IPS-20b (cell line): Measurements from ENCODE around the gene SMCHD1.
"Not testable (repeated sequence)": the region's sequence is repeated elsewhere in the genome, so short reads cannot be mapped to it uniquely, and the experiment has no call there.

Source experiments
- H3K27ac ChIP-seq: one replicate; pipeline ENCODE4 v1.5.1; 2013; ENCODE audit warnings: low read length
- H3K27me3 ChIP-seq: 2 replicates; pipeline ENCODE4 v1.6.1; 2013; ENCODE audit warnings: mild to moderate bottlenecking, low read length, inconsistent platforms; ENCODE audit not compliant: insufficient read depth
- H3K36me3 ChIP-seq: 2 replicates; pipeline ENCODE4 v1.6.1; 2013; ENCODE audit warnings: low read depth, mild to moderate bottlenecking, inconsistent platforms, low read length, moderate library complexity; ENCODE audit not compliant: insufficient read depth
- H3K4me1 ChIP-seq: 2 replicates; pipeline ENCODE4 v1.6.1; 2013; ENCODE audit warnings: mild to moderate bottlenecking, control low read depth, inconsistent platforms, low read length, moderate library complexity; ENCODE audit not compliant: insufficient read depth
- H3K4me3 ChIP-seq: 2 replicates; pipeline ENCODE4 v1.5.1; 2013; ENCODE audit warnings: mild to moderate bottlenecking, low read length, inconsistent platforms
- H3K9ac ChIP-seq: 2 replicates; pipeline ENCODE4 v1.6.1; 2013; ENCODE audit warnings: low read depth, mild to moderate bottlenecking, inconsistent platforms, low read length, moderate library complexity
- H3K9me3 ChIP-seq: 2 replicates; pipeline ENCODE4 v1.6.1; 2013; ENCODE audit warnings: mild to moderate bottlenecking, low read depth, low read length, inconsistent platforms; ENCODE audit not compliant: insufficient read depth

SMCHD1 gene

GRCh38 chr18:2729757-2730156, 74.2 kb downstream of the SMCHD1 start:
- no peaks in the 10 kb centered on the region for H3K4me1 ChIP-seq
- no peak overlapping the region for H3K27ac ChIP-seq
- H3K9ac ChIP-seq = no peak overlapping the region
- no peaks in the 10 kb centered on the region for H3K27me3 ChIP-seq
- H3K9me3 ChIP-seq = no peaks in the 10 kb centered on the region
- H3K36me3 ChIP-seq = peaks cover 93% of the 10 kb centered on the region
- H3K4me3 ChIP-seq = no peak overlapping the region

- no peaks in the 10 kb centered on the region for H3K9me3 ChIP-seq
- no peak overlapping the region for H3K9ac ChIP-seq
- H3K4me1 ChIP-seq = no peaks in the 10 kb centered on the region
- H3K4me3 ChIP-seq = no peak overlapping the region
- peaks cover 88% of the 10 kb centered on the region for H3K36me3 ChIP-seq
- H3K27ac ChIP-seq = no peak overlapping the region
- no peaks in the 10 kb centered on the region for H3K27me3 ChIP-seq
Observed at GRCh38 chr18:2736823-2737222, 81.3 kb downstream of the SMCHD1 start.

GRCh38 chr18:2740082-2740481, 84.6 kb downstream of the SMCHD1 start:
- not testable (repeated sequence) for H3K27me3 ChIP-seq, H3K4me1 ChIP-seq, H3K4me3 ChIP-seq, H3K27ac ChIP-seq, H3K9me3 ChIP-seq, H3K9ac ChIP-seq
- H3K36me3 ChIP-seq = peaks cover 87% of the 10 kb centered on the region

- Histone ChIP-seq H3K4me3 (no peak overlapping the region), H3K36me3 (peaks cover 89% of the 10 kb centered on the region), H3K9ac (no peak overlapping the region), H3K27me3 (no peaks in the 10 kb centered on the region), H3K9me3 (no peaks in the 10 kb centered on the region), H3K27ac (no peak overlapping the region), H3K4me1 (no peaks in the 10 kb centered on the region)
Observed at GRCh38 chr18:2746274-2746673, 90.7 kb downstream of the SMCHD1 start.

- Histone ChIP-seq H3K9me3 (no peaks in the 10 kb centered on the region), H3K27me3 (no peaks in the 10 kb centered on the region), H3K9ac (no peak overlapping the region), H3K4me1 (no peaks in the 10 kb centered on the region), H3K4me3 (no peak overlapping the region), H3K27ac (no peak overlapping the region), H3K36me3 (peaks cover 57% of the 10 kb centered on the region)
Observed at GRCh38 chr18:2758309-2758708, 102.8 kb downstream of the SMCHD1 start.

GRCh38 chr18:2774669-2775068, 119.1 kb downstream of the SMCHD1 start:
- no peak overlapping the region for H3K4me3 ChIP-seq
- H3K36me3 ChIP-seq = peaks cover 94% of the 10 kb centered on the region
- H3K27ac ChIP-seq = no peak overlapping the region
- no peaks in the 10 kb centered on the region for H3K9me3 ChIP-seq
- H3K4me1 ChIP-seq = peaks cover 6% of the 10 kb centered on the region
- no peak overlapping the region for H3K9ac ChIP-seq
- H3K27me3 ChIP-seq = no peaks in the 10 kb centered on the region

GRCh38 chr18:2776601-2777000, 121.1 kb downstream of the SMCHD1 start:
- no peaks in the 10 kb centered on the region for H3K9me3 ChIP-seq
- H3K9ac ChIP-seq = no peak overlapping the region
- H3K27me3 ChIP-seq = no peaks in the 10 kb centered on the region

GRCh38 chr18:2777241-2777640, 121.7 kb downstream of the SMCHD1 start:
- Histone ChIP-seq H3K36me3 (peaks cover 83% of the 10 kb centered on the region), H3K27me3 (no peaks in the 10 kb centered on the region)

More at GRCh38 chr18:2776601-2777000, 121.1 kb downstream of the SMCHD1 start:
- H3K36me3 ChIP-seq = peaks cover 86% of the 10 kb centered on the region
- H3K4me3 ChIP-seq = no peak overlapping the region
- no peaks in the 10 kb centered on the region for H3K4me1 ChIP-seq
- H3K27ac ChIP-seq = no peak overlapping the region

GRCh38 chr18:2780750-2781149, 125.2 kb downstream of the SMCHD1 start:
- no peak overlapping the region for H3K9ac ChIP-seq
- no peaks in the 10 kb centered on the region for H3K27me3 ChIP-seq
- H3K4me3 ChIP-seq = no peak overlapping the region
- no peaks in the 10 kb centered on the region for H3K4me1 ChIP-seq
- H3K36me3 ChIP-seq = peaks cover 71% of the 10 kb centered on the region
- no peak overlapping the region for H3K27ac ChIP-seq
- no peaks in the 10 kb centered on the region for H3K9me3 ChIP-seq

More at GRCh38 chr18:2777241-2777640, 121.7 kb downstream of the SMCHD1 start:
- Histone ChIP-seq H3K9ac (no peak overlapping the region), H3K4me3 (no peak overlapping the region), H3K27ac (no peak overlapping the region), H3K4me1 (no peaks in the 10 kb centered on the region), H3K9me3 (no peaks in the 10 kb centered on the region)

GRCh38 chr18:2787225-2787624, 131.7 kb downstream of the SMCHD1 start:
- Histone ChIP-seq H3K4me3 (no peak overlapping the region), H3K9me3 (no peaks in the 10 kb centered on the region), H3K27ac (no peak overlapping the region), H3K36me3 (peaks cover 57% of the 10 kb centered on the region), H3K27me3 (no peaks in the 10 kb centered on the region), H3K9ac (no peak overlapping the region), H3K4me1 (no peaks in the 10 kb centered on the region)

- no peak overlapping the region for H3K9ac ChIP-seq
- no peak overlapping the region for H3K27ac ChIP-seq
- H3K4me1 ChIP-seq = no peaks in the 10 kb centered on the region
- no peak overlapping the region for H3K4me3 ChIP-seq
- H3K27me3 ChIP-seq = no peaks in the 10 kb centered on the region
- peaks cover 56% of the 10 kb centered on the region for H3K36me3 ChIP-seq
- no peaks in the 10 kb centered on the region for H3K9me3 ChIP-seq
Observed at GRCh38 chr18:2792395-2792794, 136.9 kb downstream of the SMCHD1 start.

- H3K4me1 ChIP-seq = no peaks in the 10 kb centered on the region
- H3K4me3 ChIP-seq = no peak overlapping the region
- no peaks in the 10 kb centered on the region for H3K27me3 ChIP-seq
- H3K9ac ChIP-seq = no peak overlapping the region
- H3K9me3 ChIP-seq = no peaks in the 10 kb centered on the region
- no peak overlapping the region for H3K27ac ChIP-seq
- peaks cover 54% of the 10 kb centered on the region for H3K36me3 ChIP-seq
Observed at GRCh38 chr18:2794159-2794558, 138.6 kb downstream of the SMCHD1 start.

- Histone ChIP-seq H3K4me3 (no peak overlapping the region), H3K27ac (no peak overlapping the region), H3K36me3 (peaks cover 61% of the 10 kb centered on the region), H3K9ac (no peak overlapping the region), H3K9me3 (no peaks in the 10 kb centered on the region), H3K4me1 (no peaks in the 10 kb centered on the region), H3K27me3 (no peaks in the 10 kb centered on the region)
Observed at GRCh38 chr18:2797951-2798350, 142.4 kb downstream of the SMCHD1 start.
